Muscle of leg (tissue), 11 donors: ENCODE measurements around the gene XPO1. TPM values are rescaled to one million over a fixed set of nuclear protein-coding genes. Genes with fewer than 3 reads are reported as not detected.
A peak's percentile ranks its signal among the peaks of the same experiment; 100 is the strongest.
"Not testable (repeated sequence)": the region's sequence is repeated elsewhere in the genome, so short reads cannot be mapped to it uniquely, and the experiment has no call there.

Experiments
- DNase-seq: peaks from one replicate; pipeline ENCODE4 v3.0.0; 2013
- H3K27ac ChIP-seq: one replicate; pipeline ENCODE4 v1.5.1; 2013; ENCODE audit warnings: mild to moderate bottlenecking, low read length, control low read depth
- H3K27me3 ChIP-seq: one replicate; pipeline ENCODE4 v1.6.1; 2013; ENCODE audit warnings: low read length; ENCODE audit not compliant: control insufficient read depth, insufficient read depth
- H3K36me3 ChIP-seq: one replicate; pipeline ENCODE4 v1.6.1; 2013; ENCODE audit warnings: low read length; ENCODE audit not compliant: control insufficient read depth, insufficient read depth
- H3K4me1 ChIP-seq: one replicate; pipeline ENCODE4 v1.6.1; 2013; ENCODE audit warnings: low read length; ENCODE audit not compliant: control insufficient read depth, insufficient read depth
- H3K4me3 ChIP-seq: one replicate; pipeline ENCODE4 v1.5.1; 2013; ENCODE audit warnings: low read length, control low read depth
- H3K9me3 ChIP-seq: replicated peaks from 2 replicates; pipeline ENCODE4 v1.6.1; 2013; ENCODE audit warnings: low read depth, low read length; ENCODE audit not compliant: control insufficient read depth
- WGBS: methylation state at CpG from one replicate; pipeline ENCODE4 v1.1.5; 2013; ENCODE audit warnings: missing lambda C conversion rate; ENCODE audit not compliant: insufficient coverage; 5-methylcytosine and 5-hydroxymethylcytosine counted together
- polyA plus RNA-seq, 8 donors: library from polyadenylated mRNA; unstranded; fragments of 120-200 nt; gene quantifications; one replicate each; pipeline versions ENCODE4 v1.2.1 to v1.2.3, GENCODE V29; 2013; ENCODE audit warnings: inconsistent platforms in 1 of 8, low replicate concordance in 1 of 8; ENCODE audit not compliant: insufficient read length in 8 of 8, insufficient read depth in 1 of 8
- total RNA-seq: library from RNA; stranded (reverse); fragments of 120-200 nt; gene quantifications from one replicate; pipeline ENCODE4 v1.2.4, GENCODE V29; 2013

The XPO1 gene
- total and polyA plus RNA-seq, 9 donors: 122 to 183 (median 132) TPM

DNA sequence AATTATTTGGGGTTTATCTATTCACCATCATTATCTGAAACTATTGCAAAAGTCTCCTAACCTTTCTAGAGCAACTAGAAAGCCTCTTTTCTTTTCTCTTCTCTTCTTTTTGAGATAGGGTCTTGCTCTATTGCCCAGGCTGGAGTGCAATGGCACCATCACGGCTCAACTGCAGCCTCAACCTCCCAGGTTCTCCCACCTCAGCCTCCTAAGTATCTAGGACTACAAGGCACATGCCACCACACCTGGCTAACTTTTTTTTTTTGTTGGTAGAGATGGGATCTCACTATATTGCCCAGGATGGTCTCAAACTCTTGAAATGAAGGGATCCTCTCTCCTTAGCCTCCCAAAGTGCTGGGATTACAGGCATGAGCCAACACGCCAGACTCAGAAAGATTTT is 24.5 kb upstream of the XPO1 start:
- DNase-seq: no peak
- Histone ChIP-seq H3K27me3 (no peaks in the 10 kb centered on the region), H3K4me3 (no peak overlapping the region), H3K9me3 (no peaks in the 10 kb centered on the region), H3K36me3 (no peaks in the 10 kb centered on the region), H3K4me1 (no peaks in the 10 kb centered on the region), H3K27ac (no peak overlapping the region)
- 89% methylated on average over 1 of the region's 2 CpGs for WGBS

DNA sequence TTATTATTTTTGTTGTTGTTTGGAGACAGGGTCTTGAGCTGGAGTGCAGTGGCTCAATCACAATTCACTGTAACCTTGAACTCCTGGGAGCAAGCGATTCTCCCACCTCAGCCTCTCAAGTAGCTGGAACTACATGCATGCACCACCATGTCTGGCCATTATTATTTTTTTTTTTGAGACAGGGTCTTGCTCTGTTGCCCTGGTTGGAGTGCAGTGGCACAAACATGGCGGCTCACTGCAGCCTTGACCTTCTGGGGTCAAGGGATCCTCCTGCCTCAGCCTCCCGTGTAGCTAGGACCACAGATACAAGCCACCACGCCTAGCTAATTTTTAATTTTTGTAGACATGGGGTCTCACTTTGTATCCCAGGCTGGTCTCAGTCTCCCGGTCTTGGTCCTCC is 20.0 kb upstream of the XPO1 start:
- Histone ChIP-seq H3K9me3 (no peaks in the 10 kb centered on the region), H3K4me1 (no peaks in the 10 kb centered on the region), H3K36me3 (no peaks in the 10 kb centered on the region), H3K27me3 (no peaks in the 10 kb centered on the region), H3K4me3 (no peak overlapping the region), H3K27ac (no peak overlapping the region)
- no peak for DNase-seq
- 100% methylated on average over 1 of the region's 5 CpGs for WGBS

DNA sequence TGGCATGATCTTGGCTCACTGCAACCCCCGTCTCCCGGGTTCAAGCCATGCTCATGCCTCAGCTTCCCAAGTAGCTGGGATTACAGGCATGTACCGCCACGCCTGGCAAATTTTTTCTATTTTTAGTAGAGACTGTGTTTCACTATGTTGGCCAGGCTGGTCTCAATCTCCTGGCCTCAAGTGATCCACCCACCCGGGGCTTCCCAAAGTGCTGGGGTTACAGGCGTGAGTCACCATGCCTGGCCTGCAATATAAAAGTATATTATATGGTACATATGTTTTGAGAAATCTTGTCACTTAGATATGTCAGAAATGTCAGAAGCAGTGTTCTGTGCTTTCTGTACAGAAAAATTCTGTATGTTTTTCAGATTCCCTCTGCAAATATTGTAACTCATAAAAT is 19.2 kb upstream of the XPO1 start:
- Histone ChIP-seq H3K4me3 (no peak overlapping the region), H3K4me1 (no peaks in the 10 kb centered on the region), H3K36me3 (no peaks in the 10 kb centered on the region), H3K9me3 (no peaks in the 10 kb centered on the region), H3K27ac (no peak overlapping the region), H3K27me3 (no peaks in the 10 kb centered on the region)
- no peak for DNase-seq
- WGBS: 64% methylated on average over 4 of the region's 6 CpGs

DNA sequence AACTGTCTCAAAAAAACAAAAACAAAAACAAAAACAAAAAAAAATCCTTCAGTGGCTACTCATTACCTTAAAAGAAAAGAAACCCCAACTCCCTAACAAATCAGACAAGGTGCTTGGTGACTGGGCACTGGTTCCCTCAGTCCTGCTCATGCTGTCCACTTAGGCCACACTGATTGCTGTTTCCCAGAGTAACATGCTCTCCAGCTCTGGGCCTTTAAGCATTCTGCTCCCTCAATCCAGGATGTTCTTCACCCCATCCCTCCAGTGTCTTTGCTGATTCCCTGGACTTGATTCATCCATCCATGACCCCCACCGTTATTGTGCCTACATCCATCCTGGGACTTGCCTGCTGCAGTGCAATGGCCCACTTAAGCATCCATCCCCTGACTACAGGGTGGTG is 16.4 kb upstream of the XPO1 start:
- DNase-seq: no peak
- Histone ChIP-seq H3K4me1 (no peaks in the 10 kb centered on the region), H3K27me3 (no peaks in the 10 kb centered on the region), H3K36me3 (no peaks in the 10 kb centered on the region), H3K4me3 (no peak overlapping the region), H3K27ac (no peak overlapping the region), H3K9me3 (no peaks in the 10 kb centered on the region)
- 40% methylated on average over 1 of the region's 1 CpG for WGBS

DNA sequence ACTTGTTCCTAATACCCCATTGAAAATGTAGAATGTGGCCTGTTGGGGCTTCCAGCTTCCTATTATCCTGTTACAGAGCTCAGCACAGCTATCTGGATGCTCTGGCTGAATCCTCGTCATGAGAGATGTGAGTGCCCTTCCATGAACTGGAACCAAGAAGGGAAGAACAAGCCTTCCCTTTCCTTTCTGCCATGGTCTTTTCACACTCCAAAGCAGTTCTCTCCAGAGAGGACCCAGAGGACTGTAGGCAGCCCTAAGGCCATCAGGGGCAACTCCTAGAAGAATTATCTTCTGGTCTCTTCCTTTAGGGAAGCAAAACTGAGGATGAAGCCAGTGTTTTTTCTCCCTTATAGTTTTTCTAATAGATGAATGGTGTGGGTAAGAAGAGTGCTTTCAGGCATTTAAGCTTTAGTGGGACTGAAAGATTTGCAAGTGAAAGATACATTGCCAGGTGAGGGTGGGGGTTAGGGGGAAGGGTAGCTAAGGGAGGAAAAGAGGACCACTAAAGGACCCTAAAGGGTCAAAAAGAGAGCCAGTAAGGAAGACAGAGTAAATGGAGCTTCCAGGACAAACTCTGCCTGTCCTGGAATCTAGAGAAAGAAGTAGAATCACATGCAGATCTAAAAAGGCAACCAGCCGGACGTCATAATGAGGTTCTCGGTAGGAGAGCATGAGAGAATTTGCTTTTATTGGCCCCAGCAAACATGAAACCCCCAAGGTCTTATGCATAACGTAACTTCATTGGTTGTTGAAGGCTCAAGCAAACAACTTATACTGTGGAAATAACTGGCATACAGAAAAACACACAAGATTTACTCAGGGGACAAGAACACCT is 12.4 kb upstream of the XPO1 start:
- Histone ChIP-seq H3K4me1 (no peaks in the 10 kb centered on the region), H3K36me3 (no peaks in the 10 kb centered on the region), H3K27ac (no peak overlapping the region), H3K4me3 (no peak overlapping the region), H3K27me3 (no peaks in the 10 kb centered on the region), H3K9me3 (no peaks in the 10 kb centered on the region)
- no peak for DNase-seq
- 43% methylated on average over 3 of the region's 5 CpGs for WGBS

DNA sequence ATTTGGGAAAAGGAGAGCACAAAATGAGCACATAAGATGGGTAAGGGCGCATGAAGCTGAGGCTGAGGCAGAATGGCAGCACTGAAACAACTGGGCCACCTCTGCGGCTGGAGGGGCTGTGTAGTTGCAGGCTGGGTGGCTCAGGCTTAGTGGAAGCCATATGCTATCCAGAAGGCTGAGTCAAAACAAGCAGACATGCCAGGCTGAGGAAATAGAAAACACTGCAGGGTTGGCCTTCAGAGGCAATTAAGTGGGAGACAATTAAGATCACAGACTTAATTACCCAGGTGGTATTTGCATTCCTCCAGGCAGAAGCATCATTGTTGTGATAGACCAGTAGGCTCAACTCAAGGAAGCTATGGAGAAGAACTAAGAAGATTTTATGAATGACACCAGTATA is 11.4 kb upstream of the XPO1 start:
- H3K9me3 ChIP-seq: no peaks in the 10 kb centered on the region
- H3K27ac ChIP-seq: no peak overlapping the region
- WGBS: 69% methylated on average over 2 of the region's 2 CpGs
- H3K4me3 ChIP-seq: no peak overlapping the region
- no peak for DNase-seq
- no peaks in the 10 kb centered on the region for H3K4me1 ChIP-seq
- no peaks in the 10 kb centered on the region for H3K36me3 ChIP-seq
- no peaks in the 10 kb centered on the region for H3K27me3 ChIP-seq

DNA sequence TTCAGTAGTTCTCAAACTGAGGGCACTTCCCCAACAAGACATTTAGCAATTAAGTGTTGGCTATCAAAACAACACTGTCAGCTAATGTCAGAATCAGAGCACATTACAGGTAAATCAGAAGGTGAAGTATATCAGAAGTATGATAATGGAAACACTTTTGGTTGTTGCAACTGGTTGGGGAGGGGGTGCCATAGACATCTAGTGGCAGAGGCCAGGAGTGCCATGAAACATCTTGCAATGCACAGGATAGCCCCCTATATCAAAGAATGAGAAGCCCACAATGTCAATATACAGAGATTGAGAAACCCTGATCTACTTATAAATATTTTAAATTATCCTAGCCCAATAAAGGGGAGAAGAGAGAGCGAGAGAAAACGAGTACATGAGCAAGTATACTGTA is 4.9 kb upstream of the XPO1 start:
- Histone ChIP-seq H3K9me3 (no peaks in the 10 kb centered on the region), H3K27me3 (no peaks in the 10 kb centered on the region), H3K4me1 (peaks cover 6% of the 10 kb centered on the region), H3K36me3 (no peaks in the 10 kb centered on the region), H3K27ac (no peak overlapping the region), H3K4me3 (no peak overlapping the region)
- no CpG with 5 or more reads among the region's 2 CpGs for WGBS
- no peak for DNase-seq

DNA sequence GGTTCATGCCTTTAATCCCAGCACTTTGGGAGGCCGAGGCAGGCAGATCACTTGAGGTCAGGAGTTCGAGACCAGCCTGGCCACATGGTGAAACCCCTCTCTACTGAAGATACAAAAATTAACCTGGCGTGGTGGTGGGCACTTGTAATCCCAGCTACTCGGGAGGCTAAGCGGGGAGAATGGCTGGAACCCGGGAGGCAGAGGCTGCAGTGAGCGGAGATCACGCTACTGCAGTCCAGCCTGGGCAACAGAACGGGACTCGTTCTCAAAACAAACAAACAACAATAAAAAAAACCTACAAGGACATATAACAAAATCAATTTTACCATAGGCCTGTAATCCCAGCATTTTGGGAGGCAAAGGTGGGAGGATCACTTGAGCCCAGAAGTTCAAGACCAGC is 2.0 kb upstream of the XPO1 start:
- H3K4me1 ChIP-seq, H3K27me3 ChIP-seq, H3K27ac ChIP-seq, H3K9me3 ChIP-seq, DNase-seq, H3K36me3 ChIP-seq, H3K4me3 ChIP-seq: not testable (repeated sequence)
- WGBS: 97% methylated on average over 8 of the region's 10 CpGs

DNA sequence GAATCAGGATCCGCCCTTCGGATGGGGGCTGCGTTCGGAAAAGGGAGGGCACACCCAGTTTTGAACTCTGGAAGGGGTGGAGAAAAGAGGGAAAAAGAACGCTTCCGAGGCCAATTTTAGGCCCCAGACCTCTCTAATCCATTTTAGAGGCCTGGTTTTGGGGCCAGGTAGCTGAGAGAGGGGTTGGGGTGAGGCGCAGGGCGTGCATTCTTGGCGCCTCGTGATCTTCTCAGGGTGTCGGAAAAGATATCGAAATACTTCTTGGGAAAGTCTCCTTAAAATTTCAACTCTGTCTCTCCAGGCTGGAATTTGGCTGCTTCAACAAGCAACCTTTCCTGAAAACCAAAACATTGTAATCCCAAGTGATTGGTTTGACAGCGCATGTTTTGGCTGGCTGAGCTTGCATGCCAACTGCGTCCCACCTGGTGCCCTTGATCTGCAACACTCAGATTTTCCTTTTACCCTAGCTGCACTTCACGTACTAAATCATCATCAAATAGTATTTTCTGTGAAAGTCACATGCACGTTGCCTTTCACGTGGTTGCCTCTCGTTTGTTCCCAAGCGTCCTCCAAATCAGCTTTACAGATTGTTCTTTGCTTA is 864 bp upstream of the XPO1 start:
- Histone ChIP-seq H3K4me1 (peaks cover 6% of the 10 kb centered on the region), H3K27ac (peak overlapping the region; percentile 99), H3K4me3 (peak overlapping the region; percentile 58), H3K36me3 (no peaks in the 10 kb centered on the region), H3K9me3 (no peaks in the 10 kb centered on the region), H3K27me3 (no peaks in the 10 kb centered on the region)
- 3% methylated on average over 9 of the region's 19 CpGs for WGBS
- DNase-seq: peak; percentile 76

DNA sequence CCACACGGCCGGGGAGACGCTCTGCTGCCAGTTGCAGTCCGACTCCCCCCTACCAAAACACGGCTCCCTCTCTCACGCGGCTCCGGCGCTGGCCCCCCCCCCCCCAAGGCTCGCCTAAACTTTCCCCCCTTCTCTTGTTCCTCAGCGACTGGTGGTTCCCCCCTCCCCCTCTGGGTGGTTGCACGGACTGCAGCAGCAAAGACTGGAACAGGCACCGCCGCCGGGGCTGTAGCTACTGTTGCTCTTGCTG is 281 bp downstream of the XPO1 start:
- 0% methylated on average over 4 of the region's 15 CpGs for WGBS
- peak overlapping the region; percentile 58 for H3K4me3 ChIP-seq

More for the DNA sequence above, 281 bp downstream of the XPO1 start:
- peaks cover 6% of the 10 kb centered on the region for H3K4me1 ChIP-seq
- no peaks in the 10 kb centered on the region for H3K27me3 ChIP-seq
- no peaks in the 10 kb centered on the region for H3K36me3 ChIP-seq
- no peak for DNase-seq
- no peaks in the 10 kb centered on the region for H3K9me3 ChIP-seq
- H3K27ac ChIP-seq: peak overlapping the region; percentile 99
